Astrocyte of the spinal cord (primary cell): Measurements from ENCODE around the gene GIMAP2.
"Not testable (repeated sequence)": the region's sequence is repeated elsewhere in the genome, so short reads cannot be mapped to it uniquely, and the experiment has no call there.

ENCODE experiments used
- DNase-seq: peaks from one replicate; pipeline ENCODE4 v3.0.0; 2011; ENCODE audit warnings: low read depth, low spot score
- H3K4me3 ChIP-seq: 2 replicates; pipeline ENCODE4 v1.5.1; 2011; ENCODE audit warnings: low read depth, mild to moderate bottlenecking, low read length, moderate library complexity
- CTCF ChIP-seq: IDR thresholded peaks from 2 replicates; pipeline ENCODE4 v1.5.1; 2012; ENCODE audit warnings: low read depth, mild to moderate bottlenecking, low read length, inconsistent platforms
- in situ Hi-C: cut with HindIII; loops from 2 replicates; pipeline ENCODE4 v1.10.0; 2017; ENCODE audit warnings: low sequenced_read_pairs

The GIMAP2 gene

GRCh38 chr7:150654692-150655091 lies 30.8 kb upstream of the GIMAP2 start:
- H3K4me3 ChIP-seq, result no peak overlapping the region
- TF ChIP-seq CTCF, result no peak
- DNase-seq, result no peak
- in situ Hi-C loops, result no loop called here

- in situ Hi-C loops, result no loop called here
- DNase-seq, result no peak
- TF ChIP-seq CTCF, result no peak
These were observed 29.5 kb upstream of the GIMAP2 start for GRCh38 chr7:150656047-150656446.

GRCh38 chr7:150657526-150657925 lies 28.0 kb upstream of the GIMAP2 start:
- TF ChIP-seq CTCF, result no peak
- H3K4me3 ChIP-seq, result no peak overlapping the region
- no peak for DNase-seq
- in situ Hi-C loops, result no loop called here

More at GRCh38 chr7:150656047-150656446, 29.5 kb upstream of the GIMAP2 start:
- H3K4me3 ChIP-seq, result no peak overlapping the region

GRCh38 chr7:150660939-150661613 lies 24.4 kb upstream of the GIMAP2 start:
- TF ChIP-seq CTCF, result no peak
- in situ Hi-C loops, result no loop called here
- H3K4me3 ChIP-seq, result no peak overlapping the region
- DNase-seq, result no peak

GRCh38 chr7:150662821-150663220 lies 22.7 kb upstream of the GIMAP2 start:
- in situ Hi-C loops, result not testable (repeated sequence)

GRCh38 chr7:150663802-150664494 lies 21.6 kb upstream of the GIMAP2 start:
- TF ChIP-seq CTCF, result no peak
- DNase-seq, result no peak
- in situ Hi-C loops, result no loop called here
- H3K4me3 ChIP-seq, result no peak overlapping the region

More at GRCh38 chr7:150662821-150663220, 22.7 kb upstream of the GIMAP2 start:
- not testable (repeated sequence) for DNase-seq, H3K4me3 ChIP-seq

- in situ Hi-C loops, result no loop called here
These were observed 20.3 kb upstream of the GIMAP2 start for GRCh38 chr7:150665089-150665748.

More at GRCh38 chr7:150665089-150665748, 20.3 kb upstream of the GIMAP2 start:
- no peak for DNase-seq
- TF ChIP-seq CTCF, result no peak
- no peak overlapping the region for H3K4me3 ChIP-seq
